Left lobe of liver (tissue), 2 donors: ENCODE data around the gene DAB2. TPM values are rescaled to one million over a fixed set of nuclear protein-coding genes. Genes with fewer than 3 reads are reported as not detected.
A peak's percentile ranks its signal among the peaks of the same experiment; 100 is the strongest.

Experiments
- ATAC-seq: fragments of 200-7000 bp; cut with Tn5 transposase; one replicate; pipeline ENCODE4 v1.9.1; 2020; ENCODE audit warnings: mild to moderate bottlenecking, moderate library complexity
- DNase-seq: peaks from one replicate; pipeline ENCODE4 v3.0.0-alpha.2; 2020; ENCODE audit warnings: low spot score
- total RNA-seq: library from RNA; stranded (reverse); gene quantifications from one replicate; pipeline ENCODE4 v1.2.1, GENCODE V29; 2021
- donor health status: DM: no; HTN: no; CAD: no; lungs with moderate emphysema.
- donor health status: DM: no; HTN: yes; CAD: no.

DAB2 gene
- total RNA-seq, 1 donor from 2014 or later = 7.6 TPM

DNA sequence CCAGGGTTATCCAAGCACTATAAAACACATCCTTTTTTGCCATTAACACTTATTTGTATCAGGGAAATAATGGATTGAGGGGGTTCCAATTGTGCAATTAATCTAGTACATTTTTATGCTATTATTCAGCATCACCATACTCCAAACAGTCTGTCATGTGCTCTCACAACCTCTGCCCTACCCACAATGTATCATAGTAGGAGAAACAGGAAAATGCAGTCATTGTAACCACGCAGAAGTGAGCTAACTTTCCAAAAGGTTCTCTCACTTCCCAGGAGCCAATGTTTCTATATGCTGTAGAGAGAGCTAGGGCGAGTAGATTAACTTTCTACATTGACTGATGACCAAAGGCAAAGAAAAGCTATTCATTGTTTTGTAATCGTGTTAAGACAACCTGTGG, 29.8 kb downstream of the DAB2 start:
- DNase-seq = no peak
- ATAC-seq = no peak

DNA sequence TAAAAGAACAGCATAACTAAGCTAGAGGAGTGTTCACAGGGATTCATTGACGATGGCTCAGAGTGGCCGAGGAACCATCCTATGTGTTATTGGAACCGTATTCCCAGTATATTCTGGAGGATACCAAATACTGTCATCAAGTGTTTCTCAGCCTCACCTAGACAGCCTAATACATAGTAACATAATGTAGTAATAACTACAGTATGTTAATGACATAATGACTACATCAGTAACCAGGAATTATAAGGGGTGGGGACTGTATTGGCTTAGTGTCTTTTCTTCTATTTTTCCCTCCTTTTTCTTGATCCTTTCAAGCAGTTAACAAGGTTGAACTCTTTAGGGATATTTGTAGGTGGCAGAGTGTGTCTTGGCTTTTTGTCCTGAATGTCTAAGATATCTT, 33.8 kb downstream of the DAB2 start:
- ATAC-seq (no peak), DNase-seq (no peak)

GRCh38 chr5:39387293-39387692, 37.5 kb downstream of the DAB2 start:
- ATAC-seq (no peak), DNase-seq (no peak)

GRCh38 chr5:39384271-39384670, 40.5 kb downstream of the DAB2 start:
- no peak for ATAC-seq
- no peak for DNase-seq

DNA sequence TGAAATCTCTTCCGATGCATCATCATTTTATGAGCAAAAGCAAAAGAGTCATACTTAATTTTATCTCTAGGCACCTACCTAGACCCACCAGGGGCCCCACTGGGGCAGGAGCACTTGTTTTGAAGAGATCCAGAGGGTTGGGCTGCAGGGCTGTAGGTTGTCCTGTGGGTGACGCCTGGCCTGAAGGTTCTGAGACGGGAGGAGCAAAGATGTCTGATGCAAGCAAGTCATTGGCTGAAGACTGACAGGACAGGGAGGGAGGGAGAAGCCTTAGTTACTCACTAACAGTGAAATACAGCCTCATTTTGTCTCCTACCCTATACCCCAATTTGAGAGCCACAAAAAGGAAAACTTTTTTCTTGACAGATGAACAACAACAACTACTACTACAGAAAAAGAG, 43.4 kb downstream of the DAB2 start:
- DNase-seq = no peak
- ATAC-seq = no peak

DNA sequence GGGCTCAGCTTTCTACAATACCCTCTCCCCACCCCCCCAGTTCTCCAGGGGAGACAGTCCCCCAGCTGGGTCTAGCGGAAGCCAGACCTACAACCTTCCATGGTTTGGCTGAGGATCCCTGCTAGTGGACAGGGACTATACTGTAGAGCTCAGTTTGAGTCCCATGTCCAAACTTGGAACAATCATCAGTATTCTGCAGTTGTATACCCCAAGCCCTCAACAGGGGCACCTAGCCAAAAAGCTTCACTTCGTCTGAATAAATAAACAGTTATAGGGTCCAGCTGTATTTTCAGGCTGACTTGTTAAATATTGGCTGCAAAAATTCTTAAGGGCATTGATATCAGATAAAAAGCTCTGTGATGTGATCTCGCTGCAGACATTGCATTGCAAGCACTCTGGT, 45.1 kb downstream of the DAB2 start:
- DNase-seq (no peak), ATAC-seq (no peak)

GRCh38 chr5:39377613-39378012, 47.2 kb downstream of the DAB2 start:
- no peak for DNase-seq
- no peak for ATAC-seq

DNA sequence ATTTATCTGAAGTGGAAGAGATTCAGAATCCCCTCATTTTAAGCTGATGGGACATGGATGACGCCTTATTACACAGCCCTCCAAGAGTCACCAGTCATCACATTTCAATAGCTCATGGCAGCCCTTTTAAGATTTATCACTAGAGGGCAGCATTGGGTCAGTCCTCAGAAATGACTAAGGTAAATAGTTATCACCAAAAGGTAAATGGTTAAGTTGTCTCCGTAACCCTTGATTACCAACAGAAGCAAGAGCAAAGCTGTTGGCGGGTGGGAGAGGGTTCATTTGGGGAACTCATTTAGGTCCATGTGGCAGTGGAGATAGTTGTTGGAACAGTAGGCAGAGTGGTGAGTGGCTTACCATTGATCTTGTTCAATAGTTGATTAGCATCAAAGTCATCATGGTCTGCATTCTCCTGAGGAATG, 48.5 kb downstream of the DAB2 start:
- no peak for DNase-seq

GRCh38 chr5:39373791-39374190, 51.0 kb downstream of the DAB2 start:
- no peak for DNase-seq
- ATAC-seq = no peak

More for the DNA sequence above, 48.5 kb downstream of the DAB2 start:
- peak; percentile 87 for ATAC-seq

- no peak for DNase-seq
- no peak for ATAC-seq
These were observed 53.5 kb downstream of the DAB2 start for GRCh38 chr5:39371367-39371635.

DNA sequence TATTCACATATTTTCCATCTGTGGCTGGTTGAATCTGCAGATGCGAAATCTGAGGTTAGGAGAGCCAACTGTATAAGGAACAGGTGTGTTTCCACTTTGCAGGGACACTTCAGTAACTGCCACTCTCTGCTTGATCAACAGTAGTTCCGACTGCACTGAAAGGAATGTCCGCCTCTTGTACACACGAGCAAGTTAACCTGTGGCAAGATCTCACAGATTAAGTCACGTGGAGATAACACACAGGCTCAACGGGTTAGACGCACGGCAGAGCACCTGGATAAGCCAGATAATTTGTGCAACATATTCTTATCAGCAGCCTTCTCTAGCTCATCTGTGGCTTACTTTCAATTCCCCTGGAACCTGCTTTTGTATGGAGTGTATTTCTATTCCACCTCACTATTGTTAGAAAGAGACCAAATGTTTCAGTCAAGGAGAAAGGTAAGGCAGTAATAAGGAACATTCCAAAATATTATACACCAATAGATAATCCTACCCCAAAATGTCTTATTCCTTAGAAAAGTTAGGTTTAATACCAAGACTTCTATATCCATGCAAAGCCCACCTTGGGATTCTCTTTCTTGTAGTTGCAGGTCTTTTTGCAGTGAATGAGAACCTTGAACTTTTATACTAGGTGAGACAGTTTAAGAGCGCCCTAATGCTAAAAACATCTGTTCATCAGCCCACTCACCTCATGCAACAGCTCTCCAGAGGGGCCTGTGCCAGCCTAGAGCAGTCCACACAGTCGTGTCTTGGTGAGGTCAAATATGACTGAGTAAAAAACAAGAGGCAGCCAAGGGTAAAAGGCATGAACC, 54.0 kb downstream of the DAB2 start:
- DNase-seq (peak; percentile 81), ATAC-seq (peak; percentile 76)

- ATAC-seq = peak; percentile 54
These were observed 55.5 kb downstream of the DAB2 start for GRCh38 chr5:39369123-39369815.

GRCh38 chr5:39368116-39368515, 56.7 kb downstream of the DAB2 start:
- DNase-seq = no peak
- ATAC-seq = no peak

More at GRCh38 chr5:39369123-39369815, 55.5 kb downstream of the DAB2 start:
- DNase-seq = peak; percentile 65

DNA sequence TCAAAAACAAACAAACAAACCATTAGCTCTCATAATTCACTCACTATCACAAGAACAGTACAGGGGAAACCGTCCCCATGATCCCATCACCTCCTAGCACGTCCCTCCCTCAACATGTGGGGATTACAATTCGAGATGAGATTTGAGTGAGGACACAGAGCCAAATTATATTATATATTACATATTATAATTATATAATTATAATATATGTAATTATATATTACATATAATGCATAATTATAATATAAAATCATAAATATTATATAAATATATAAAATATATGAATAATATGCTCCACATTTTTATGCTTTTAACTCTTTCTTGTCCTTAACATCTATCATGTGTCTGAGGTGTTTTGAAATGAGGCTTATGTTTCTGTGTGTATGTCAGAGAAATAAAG, 57.1 kb downstream of the DAB2 start:
- DNase-seq (no peak), ATAC-seq (no peak)

GRCh38 chr5:39364367-39364766, 60.4 kb downstream of the DAB2 start, which contains the start of gene C9:
Gene C9, minus strand, starts transcription at chr5:39364495. Its CDS starts 31 bp downstream, at chr5:39364464.
- ATAC-seq = peak; percentile 79
- peak; percentile 86 for DNase-seq

- ATAC-seq (peak; percentile 65), DNase-seq (peak; percentile 63)
These were observed 61.6 kb downstream of the DAB2 start for GRCh38 chr5:39363217-39363616.

- peak; percentile 75 for ATAC-seq
- DNase-seq = peak; percentile 78
These were observed 62.1 kb downstream of the DAB2 start for GRCh38 chr5:39362646-39363045.

DNA sequence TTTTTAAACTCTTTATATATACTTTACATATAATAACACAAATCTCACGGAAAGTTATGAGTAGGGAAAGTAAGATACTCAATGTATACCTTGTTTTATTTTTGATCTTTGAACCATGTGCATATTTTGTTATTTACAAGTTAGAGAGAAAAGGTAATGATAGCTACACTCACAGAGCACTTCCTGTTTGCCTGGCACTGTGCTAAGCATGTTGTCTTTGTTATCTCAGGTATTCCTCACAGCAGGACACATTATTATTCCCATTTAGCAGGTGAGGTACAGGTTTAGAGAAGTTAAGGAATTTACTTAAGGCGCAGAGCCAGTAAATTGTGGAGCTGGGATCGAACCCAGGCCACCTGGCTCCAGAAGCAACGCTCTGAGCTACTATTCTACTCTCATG, 63.5 kb downstream of the DAB2 start:
- no peak for ATAC-seq
- DNase-seq = no peak

DNA sequence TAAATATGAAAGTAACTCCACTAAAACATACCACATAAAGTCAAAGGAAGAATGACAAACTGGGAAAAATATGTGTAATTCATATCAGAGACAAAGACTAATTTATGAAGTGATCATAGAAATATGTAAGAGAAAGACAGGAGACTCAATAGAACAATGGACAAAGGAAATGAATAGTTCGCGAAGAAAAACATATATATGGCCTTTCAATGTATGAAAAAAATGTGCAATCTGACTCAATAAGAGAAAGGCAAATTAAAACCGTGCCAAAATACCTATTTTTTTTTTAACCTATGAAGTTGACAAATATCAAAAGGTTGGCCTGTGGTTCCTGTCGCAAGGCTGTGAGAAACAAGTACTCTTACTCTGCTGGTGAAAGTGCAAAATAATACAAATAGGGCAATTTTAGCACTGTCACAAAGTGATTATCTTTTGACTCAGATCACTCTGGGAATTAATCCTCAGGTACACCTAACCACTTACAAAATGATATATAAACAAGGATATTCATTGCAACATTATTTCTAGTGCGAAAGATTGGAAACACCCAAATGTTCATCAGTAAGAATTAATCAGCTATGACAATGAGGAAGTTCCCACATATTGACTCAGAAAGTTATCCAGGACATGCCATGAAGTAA, 64.2 kb downstream of the DAB2 start:
- DNase-seq (no peak), ATAC-seq (no peak)

- DNase-seq (no peak), ATAC-seq (no peak)
These were observed 68.5 kb downstream of the DAB2 start for GRCh38 chr5:39356263-39356662.

GRCh38 chr5:39355324-39355723, 69.5 kb downstream of the DAB2 start:
- ATAC-seq = no peak
- DNase-seq = no peak
